T-helper 2 cell treated with Interferon-gamma antibody and Interleukin-4, amounts not matched to agents 5 μg/mL and 100 μg/mL, for 36 hours (primary cell): Measurements from ENCODE around the gene SHROOM2.

Experiments
- DNase-seq: peaks from one replicate; pipeline ENCODE4 v3.0.0; 2021; ENCODE audit warnings: low spot score
- H3K27ac Mint-ChIP-seq: one replicate; pipeline ENCODE4 v1.8.0; 2021; ENCODE audit warnings: mild to moderate bottlenecking, mixed read lengths
- H3K27me3 Mint-ChIP-seq: one replicate; pipeline ENCODE4 v1.8.0; 2021; ENCODE audit warnings: low read depth, mixed read lengths
- H3K36me3 Mint-ChIP-seq: one replicate; pipeline ENCODE4 v1.8.0; 2021; ENCODE audit warnings: low read depth, mixed read lengths
- H3K4me1 Mint-ChIP-seq: one replicate; pipeline ENCODE4 v1.8.0; 2021; ENCODE audit warnings: low read depth, mixed read lengths
- H3K4me3 Mint-ChIP-seq: one replicate; pipeline ENCODE4 v1.8.0; 2022; ENCODE audit warnings: mild to moderate bottlenecking, moderate library complexity, mixed read lengths
- H3K9me3 Mint-ChIP-seq: one replicate; pipeline ENCODE4 v1.8.0; 2021; ENCODE audit warnings: mixed read lengths

SHROOM2 gene

GRCh38 chrX:9897761-9898161 lies 111.5 kb downstream of the SHROOM2 start:
- Mint-ChIP-seq H3K4me1 (no peaks in the 10 kb centered on the region), H3K4me3 (no peak overlapping the region), H3K27ac (no peak overlapping the region), H3K36me3 (no peaks in the 10 kb centered on the region), H3K9me3 (no peaks in the 10 kb centered on the region), H3K27me3 (peaks cover 12% of the 10 kb centered on the region)
- DNase-seq: no peak

GRCh38 chrX:9899640-9900111 lies 113.4 kb downstream of the SHROOM2 start:
- Mint-ChIP-seq H3K36me3 (no peaks in the 10 kb centered on the region), H3K9me3 (no peaks in the 10 kb centered on the region), H3K4me1 (no peaks in the 10 kb centered on the region), H3K27me3 (peaks cover 12% of the 10 kb centered on the region), H3K4me3 (no peak overlapping the region), H3K27ac (no peak overlapping the region)
- DNase-seq: peak; percentile 10

- Mint-ChIP-seq H3K4me1 (peaks cover 2% of the 10 kb centered on the region), H3K4me3 (no peak overlapping the region), H3K27ac (no peak overlapping the region), H3K9me3 (no peaks in the 10 kb centered on the region), H3K36me3 (no peaks in the 10 kb centered on the region), H3K27me3 (peaks cover 12% of the 10 kb centered on the region)
- no peak for DNase-seq
Measured at GRCh38 chrX:9902656-9903055, 116.4 kb downstream of the SHROOM2 start.

GRCh38 chrX:9903146-9903545 lies 116.9 kb downstream of the SHROOM2 start:
- Mint-ChIP-seq H3K27ac (no peak overlapping the region), H3K27me3 (peaks cover 12% of the 10 kb centered on the region), H3K36me3 (no peaks in the 10 kb centered on the region)

GRCh38 chrX:9905288-9905687 lies 119.1 kb downstream of the SHROOM2 start:
- no peaks in the 10 kb centered on the region for H3K9me3 Mint-ChIP-seq
- no peak overlapping the region for H3K4me3 Mint-ChIP-seq
- peaks cover 5% of the 10 kb centered on the region for H3K27me3 Mint-ChIP-seq
- peaks cover 2% of the 10 kb centered on the region for H3K4me1 Mint-ChIP-seq
- DNase-seq: no peak
- no peaks in the 10 kb centered on the region for H3K36me3 Mint-ChIP-seq
- no peak overlapping the region for H3K27ac Mint-ChIP-seq

More at GRCh38 chrX:9903146-9903545, 116.9 kb downstream of the SHROOM2 start:
- H3K9me3 Mint-ChIP-seq: no peaks in the 10 kb centered on the region
- DNase-seq: no peak
- no peak overlapping the region for H3K4me3 Mint-ChIP-seq
- peaks cover 2% of the 10 kb centered on the region for H3K4me1 Mint-ChIP-seq

- Mint-ChIP-seq H3K9me3 (no peaks in the 10 kb centered on the region), H3K4me3 (no peak overlapping the region), H3K4me1 (peaks cover 2% of the 10 kb centered on the region), H3K27ac (no peak overlapping the region), H3K36me3 (no peaks in the 10 kb centered on the region), H3K27me3 (peaks cover 2% of the 10 kb centered on the region)
- no peak for DNase-seq
Measured at GRCh38 chrX:9905721-9906120, 119.5 kb downstream of the SHROOM2 start.

GRCh38 chrX:9906919-9907318 lies 120.7 kb downstream of the SHROOM2 start:
- H3K36me3 Mint-ChIP-seq: no peaks in the 10 kb centered on the region
- H3K27me3 Mint-ChIP-seq: peaks cover 10% of the 10 kb centered on the region
- peaks cover 2% of the 10 kb centered on the region for H3K4me1 Mint-ChIP-seq
- H3K4me3 Mint-ChIP-seq: no peak overlapping the region
- H3K27ac Mint-ChIP-seq: no peak overlapping the region
- no peaks in the 10 kb centered on the region for H3K9me3 Mint-ChIP-seq
- no peak for DNase-seq

GRCh38 chrX:9907645-9908387 lies 121.6 kb downstream of the SHROOM2 start:
- Mint-ChIP-seq H3K27ac (no peak overlapping the region), H3K4me1 (peaks cover 2% of the 10 kb centered on the region)

GRCh38 chrX:9909254-9909653 lies 123.0 kb downstream of the SHROOM2 start:
- no peak for DNase-seq
- peaks cover 11% of the 10 kb centered on the region for H3K27me3 Mint-ChIP-seq
- no peak overlapping the region for H3K27ac Mint-ChIP-seq
- H3K4me1 Mint-ChIP-seq: peaks cover 2% of the 10 kb centered on the region
- H3K36me3 Mint-ChIP-seq: no peaks in the 10 kb centered on the region
- no peaks in the 10 kb centered on the region for H3K9me3 Mint-ChIP-seq
- no peak overlapping the region for H3K4me3 Mint-ChIP-seq

More at GRCh38 chrX:9907645-9908387, 121.6 kb downstream of the SHROOM2 start:
- Mint-ChIP-seq H3K4me3 (no peak overlapping the region), H3K27me3 (peaks cover 11% of the 10 kb centered on the region), H3K9me3 (no peaks in the 10 kb centered on the region), H3K36me3 (no peaks in the 10 kb centered on the region)
- DNase-seq: no peak

- Mint-ChIP-seq H3K4me3 (no peak overlapping the region), H3K27me3 (peaks cover 13% of the 10 kb centered on the region), H3K9me3 (no peaks in the 10 kb centered on the region), H3K4me1 (no peaks in the 10 kb centered on the region), H3K36me3 (no peaks in the 10 kb centered on the region), H3K27ac (no peak overlapping the region)
- no peak for DNase-seq
Measured at GRCh38 chrX:9911487-9911886, 125.3 kb downstream of the SHROOM2 start.

GRCh38 chrX:9912351-9913145 lies 126.3 kb downstream of the SHROOM2 start:
- Mint-ChIP-seq H3K9me3 (no peaks in the 10 kb centered on the region), H3K4me1 (no peaks in the 10 kb centered on the region), H3K4me3 (no peak overlapping the region), H3K36me3 (no peaks in the 10 kb centered on the region), H3K27ac (no peak overlapping the region), H3K27me3 (peaks cover 16% of the 10 kb centered on the region)
- no peak for DNase-seq

- Mint-ChIP-seq H3K4me1 (no peaks in the 10 kb centered on the region), H3K27me3 (peaks cover 16% of the 10 kb centered on the region), H3K4me3 (no peak overlapping the region), H3K27ac (no peak overlapping the region), H3K9me3 (no peaks in the 10 kb centered on the region), H3K36me3 (no peaks in the 10 kb centered on the region)
- no peak for DNase-seq
Measured at GRCh38 chrX:9913146-9913433, 126.9 kb downstream of the SHROOM2 start.

GRCh38 chrX:9917861-9918260 lies 131.6 kb downstream of the SHROOM2 start:
- Mint-ChIP-seq H3K4me1 (no peaks in the 10 kb centered on the region), H3K27me3 (peaks cover 11% of the 10 kb centered on the region), H3K4me3 (no peak overlapping the region), H3K9me3 (no peaks in the 10 kb centered on the region), H3K36me3 (no peaks in the 10 kb centered on the region), H3K27ac (no peak overlapping the region)
- DNase-seq: no peak

GRCh38 chrX:9919632-9920172 lies 133.5 kb downstream of the SHROOM2 start:
- no peak overlapping the region for H3K27ac Mint-ChIP-seq
- H3K27me3 Mint-ChIP-seq: peaks cover 13% of the 10 kb centered on the region
- DNase-seq: no peak
- H3K4me3 Mint-ChIP-seq: no peak overlapping the region
- no peaks in the 10 kb centered on the region for H3K36me3 Mint-ChIP-seq
- no peaks in the 10 kb centered on the region for H3K4me1 Mint-ChIP-seq
- no peaks in the 10 kb centered on the region for H3K9me3 Mint-ChIP-seq
